Astrocyte (in vitro differentiated cells and primary cell): ENCODE data around the gene NPB. TPM values are rescaled to one million over a fixed set of nuclear protein-coding genes. Genes with fewer than 3 reads are reported as not detected.

Experiments used
- DNase-seq: peaks from one replicate; pipeline ENCODE4 v3.0.0-alpha.2; 2010; ENCODE audit warnings: low read depth
- FAIRE-seq: peaks from 2 replicates; lab custom pipeline; 2011; peaks lifted over from hg19 to GRCh38; lab: Jason Lieb, UNC
- H2AFZ ChIP-seq: 2 replicates; pipeline ENCODE4 v1.6.0; 2012; ENCODE audit warnings: low read depth, low read length, inconsistent platforms
- H3K27ac ChIP-seq: 2 replicates; pipeline ENCODE4 v1.5.1; 2011; ENCODE audit warnings: low read depth, low read length, inconsistent platforms
- H3K27me3 ChIP-seq: 2 replicates; pipeline ENCODE4 v1.6.0; 2011; ENCODE audit warnings: low read length, inconsistent platforms; ENCODE audit not compliant: insufficient read depth
- H3K36me3 ChIP-seq: 2 replicates; pipeline ENCODE4 v1.5.1; 2011; ENCODE audit warnings: low read length, inconsistent platforms; ENCODE audit not compliant: insufficient read depth
- H3K4me1 ChIP-seq: 2 replicates; pipeline ENCODE4 v1.5.1; 2011; ENCODE audit warnings: low read length, inconsistent platforms; ENCODE audit not compliant: insufficient read depth
- H3K4me2 ChIP-seq: 2 replicates; pipeline ENCODE4 v1.6.0; 2012; ENCODE audit warnings: low read length, inconsistent platforms
- H3K4me3 ChIP-seq: 2 replicates; pipeline ENCODE4 v1.5.1; 2011; ENCODE audit warnings: low read depth, mild to moderate bottlenecking, low read length, inconsistent platforms; ENCODE audit not compliant: insufficient read depth
- H3K79me2 ChIP-seq: 2 replicates; pipeline ENCODE4 v1.6.0; 2012; ENCODE audit warnings: mild to moderate bottlenecking, low read length, inconsistent platforms; ENCODE audit not compliant: insufficient read depth
- H3K9ac ChIP-seq: 2 replicates; pipeline ENCODE4 v1.6.0; 2012; ENCODE audit warnings: mild to moderate bottlenecking, low read length, inconsistent platforms
- H3K9me3 ChIP-seq: 2 replicates; pipeline ENCODE4 v1.5.1; 2012; ENCODE audit warnings: low read depth, mild to moderate bottlenecking, low read length, inconsistent platforms; ENCODE audit not compliant: insufficient read depth
- H4K20me1 ChIP-seq: 2 replicates; pipeline ENCODE4 v1.6.0; 2012; ENCODE audit warnings: low read length, inconsistent platforms; ENCODE audit not compliant: insufficient read depth
- H3K27ac Mint-ChIP-seq: one replicate; pipeline ENCODE4 v1.8.0; 2021; ENCODE audit warnings: mild to moderate bottlenecking, mixed read lengths; ENCODE audit not compliant: unreplicated experiment
- H3K27me3 Mint-ChIP-seq: one replicate; pipeline ENCODE4 v1.8.0; 2021; ENCODE audit warnings: low read depth, mixed read lengths; ENCODE audit not compliant: unreplicated experiment
- H3K36me3 Mint-ChIP-seq: one replicate; pipeline ENCODE4 v1.8.0; 2021; ENCODE audit warnings: low read depth, mixed read lengths; ENCODE audit not compliant: unreplicated experiment
- H3K4me1 Mint-ChIP-seq: one replicate; pipeline ENCODE4 v1.8.0; 2021; ENCODE audit warnings: low read depth, mixed read lengths; ENCODE audit not compliant: unreplicated experiment
- H3K4me3 Mint-ChIP-seq: one replicate; pipeline ENCODE4 v1.8.0; 2021; ENCODE audit warnings: mild to moderate bottlenecking, moderate library complexity, mixed read lengths; ENCODE audit not compliant: unreplicated experiment
- H3K9me3 Mint-ChIP-seq: one replicate; pipeline ENCODE4 v1.8.0; 2021; ENCODE audit warnings: mild to moderate bottlenecking, mixed read lengths; ENCODE audit not compliant: unreplicated experiment
- CTCF ChIP-seq: IDR thresholded peaks from 2 replicates; pipeline ENCODE4 v1.5.1; 2011; ENCODE audit warnings: low read depth, mild to moderate bottlenecking, inconsistent platforms, low read length, moderate library complexity; ENCODE audit not compliant: insufficient read depth
- EZH2 ChIP-seq: IDR thresholded peaks from 2 replicates; pipeline ENCODE4 v1.6.1; 2012; ENCODE audit warnings: mild to moderate bottlenecking, low read length, inconsistent platforms; ENCODE audit not compliant: insufficient read depth
- total RNA-seq: library from RNA; stranded (reverse); gene quantifications from 2 replicates; pipeline ENCODE4 v1.2.1, GENCODE V29; 2021

NPB gene
- total RNA-seq, 1 donor from 2014 or later, result 2.0 TPM

GRCh38 chr17:81885454-81885853 lies 16.6 kb upstream of the NPB start:
- peaks cover 62% of the 10 kb centered on the region for H4K20me1 ChIP-seq
- peaks cover 35% of the 10 kb centered on the region for H3K4me1 ChIP-seq
- Mint-ChIP-seq H3K36me3 (peaks cover 22% of the 10 kb centered on the region), H3K4me1 (peaks cover 30% of the 10 kb centered on the region), H3K27me3 (no peaks in the 10 kb centered on the region), H3K4me3 (peak overlapping the region; percentile 50), H3K9me3 (no peaks in the 10 kb centered on the region), H3K27ac (peak overlapping the region; percentile 66)
- H3K36me3 ChIP-seq, result peaks cover 37% of the 10 kb centered on the region
- TF ChIP-seq EZH2, result no peak
- no peak for TF ChIP-seq CTCF
- FAIRE-seq (no peak), DNase-seq (no peak)
- no peak overlapping the region for H3K4me3 ChIP-seq
- no peaks in the 10 kb centered on the region for H3K27me3 ChIP-seq
- H3K9ac ChIP-seq, result no peak overlapping the region
- H3K27ac ChIP-seq, result no peak overlapping the region
- no peaks in the 10 kb centered on the region for H3K9me3 ChIP-seq
- H3K79me2 ChIP-seq, result peaks cover 66% of the 10 kb centered on the region
- no peak overlapping the region for H2AFZ ChIP-seq
- peak overlapping the region; percentile 55 for H3K4me2 ChIP-seq

GRCh38 chr17:81885869-81886548 lies 16.0 kb upstream of the NPB start:
- H3K79me2 ChIP-seq, result peaks cover 71% of the 10 kb centered on the region
- peak overlapping the region; percentile 55 for H3K4me2 ChIP-seq
- peaks cover 34% of the 10 kb centered on the region for H3K36me3 ChIP-seq
- no peaks in the 10 kb centered on the region for H3K27me3 ChIP-seq
- DNase-seq (peak; percentile 55), FAIRE-seq (no peak)
- peaks cover 31% of the 10 kb centered on the region for H3K4me1 Mint-ChIP-seq
- no peaks in the 10 kb centered on the region for H3K27me3 Mint-ChIP-seq
- H3K4me3 ChIP-seq, result no peak overlapping the region
- H3K4me3 Mint-ChIP-seq, result no peak overlapping the region
- H3K27ac ChIP-seq, result peak overlapping the region; percentile 26
- no peaks in the 10 kb centered on the region for H3K9me3 Mint-ChIP-seq
- peaks cover 22% of the 10 kb centered on the region for H3K36me3 Mint-ChIP-seq
- H3K9ac ChIP-seq, result peak overlapping the region; percentile 48
- no peaks in the 10 kb centered on the region for H3K9me3 ChIP-seq
- H3K27ac Mint-ChIP-seq, result peak overlapping the region; percentile 66
- no peak for TF ChIP-seq CTCF
- TF ChIP-seq EZH2, result no peak
- H3K4me1 ChIP-seq, result peaks cover 37% of the 10 kb centered on the region
- peaks cover 65% of the 10 kb centered on the region for H4K20me1 ChIP-seq
- no peak overlapping the region for H2AFZ ChIP-seq
